Astrocyte (in vitro differentiated cells and primary cell): Measurements from ENCODE around the gene MYO1E. TPM values are rescaled to one million over a fixed set of nuclear protein-coding genes. Genes with fewer than 3 reads are reported as not detected.

ENCODE experiments used
- DNase-seq: peaks from one replicate; pipeline ENCODE4 v3.0.0-alpha.2; 2010; ENCODE audit warnings: low read depth
- FAIRE-seq: peaks from 2 replicates; lab custom pipeline; 2011; peaks lifted over from hg19 to GRCh38; lab: Jason Lieb, UNC
- H2AFZ ChIP-seq: 2 replicates; pipeline ENCODE4 v1.6.0; 2012; ENCODE audit warnings: low read depth, low read length, inconsistent platforms
- H3K27ac ChIP-seq: 2 replicates; pipeline ENCODE4 v1.5.1; 2011; ENCODE audit warnings: low read depth, low read length, inconsistent platforms
- H3K27me3 ChIP-seq: 2 replicates; pipeline ENCODE4 v1.6.0; 2011; ENCODE audit warnings: low read length, inconsistent platforms; ENCODE audit not compliant: insufficient read depth
- H3K36me3 ChIP-seq: 2 replicates; pipeline ENCODE4 v1.5.1; 2011; ENCODE audit warnings: low read length, inconsistent platforms; ENCODE audit not compliant: insufficient read depth
- H3K4me1 ChIP-seq: 2 replicates; pipeline ENCODE4 v1.5.1; 2011; ENCODE audit warnings: low read length, inconsistent platforms; ENCODE audit not compliant: insufficient read depth
- H3K4me2 ChIP-seq: 2 replicates; pipeline ENCODE4 v1.6.0; 2012; ENCODE audit warnings: low read length, inconsistent platforms
- H3K4me3 ChIP-seq: 2 replicates; pipeline ENCODE4 v1.5.1; 2011; ENCODE audit warnings: low read depth, mild to moderate bottlenecking, low read length, inconsistent platforms; ENCODE audit not compliant: insufficient read depth
- H3K79me2 ChIP-seq: 2 replicates; pipeline ENCODE4 v1.6.0; 2012; ENCODE audit warnings: mild to moderate bottlenecking, low read length, inconsistent platforms; ENCODE audit not compliant: insufficient read depth
- H3K9ac ChIP-seq: 2 replicates; pipeline ENCODE4 v1.6.0; 2012; ENCODE audit warnings: mild to moderate bottlenecking, low read length, inconsistent platforms
- H3K9me3 ChIP-seq: 2 replicates; pipeline ENCODE4 v1.5.1; 2012; ENCODE audit warnings: low read depth, mild to moderate bottlenecking, low read length, inconsistent platforms; ENCODE audit not compliant: insufficient read depth
- H4K20me1 ChIP-seq: 2 replicates; pipeline ENCODE4 v1.6.0; 2012; ENCODE audit warnings: low read length, inconsistent platforms; ENCODE audit not compliant: insufficient read depth
- H3K27ac Mint-ChIP-seq: one replicate; pipeline ENCODE4 v1.8.0; 2021; ENCODE audit warnings: mild to moderate bottlenecking, mixed read lengths; ENCODE audit not compliant: unreplicated experiment
- H3K27me3 Mint-ChIP-seq: one replicate; pipeline ENCODE4 v1.8.0; 2021; ENCODE audit warnings: low read depth, mixed read lengths; ENCODE audit not compliant: unreplicated experiment
- H3K36me3 Mint-ChIP-seq: one replicate; pipeline ENCODE4 v1.8.0; 2021; ENCODE audit warnings: low read depth, mixed read lengths; ENCODE audit not compliant: unreplicated experiment
- H3K4me1 Mint-ChIP-seq: one replicate; pipeline ENCODE4 v1.8.0; 2021; ENCODE audit warnings: low read depth, mixed read lengths; ENCODE audit not compliant: unreplicated experiment
- H3K4me3 Mint-ChIP-seq: one replicate; pipeline ENCODE4 v1.8.0; 2021; ENCODE audit warnings: mild to moderate bottlenecking, moderate library complexity, mixed read lengths; ENCODE audit not compliant: unreplicated experiment
- H3K9me3 Mint-ChIP-seq: one replicate; pipeline ENCODE4 v1.8.0; 2021; ENCODE audit warnings: mild to moderate bottlenecking, mixed read lengths; ENCODE audit not compliant: unreplicated experiment
- EZH2 ChIP-seq: IDR thresholded peaks from 2 replicates; pipeline ENCODE4 v1.6.1; 2012; ENCODE audit warnings: mild to moderate bottlenecking, low read length, inconsistent platforms; ENCODE audit not compliant: insufficient read depth
- total RNA-seq: library from RNA; stranded (reverse); gene quantifications from 2 replicates; pipeline ENCODE4 v1.2.1, GENCODE V29; 2021
- TF ChIP-seq, protein P1 (sequence below): IDR thresholded peaks from 2 replicates; pipeline ENCODE4 v1.5.1; 2011; ENCODE audit warnings: low read depth, mild to moderate bottlenecking, inconsistent platforms, low read length, moderate library complexity; ENCODE audit not compliant: insufficient read depth

MYO1E gene
- total RNA-seq, 1 donor from 2014 or later, result 227 TPM

DNA sequence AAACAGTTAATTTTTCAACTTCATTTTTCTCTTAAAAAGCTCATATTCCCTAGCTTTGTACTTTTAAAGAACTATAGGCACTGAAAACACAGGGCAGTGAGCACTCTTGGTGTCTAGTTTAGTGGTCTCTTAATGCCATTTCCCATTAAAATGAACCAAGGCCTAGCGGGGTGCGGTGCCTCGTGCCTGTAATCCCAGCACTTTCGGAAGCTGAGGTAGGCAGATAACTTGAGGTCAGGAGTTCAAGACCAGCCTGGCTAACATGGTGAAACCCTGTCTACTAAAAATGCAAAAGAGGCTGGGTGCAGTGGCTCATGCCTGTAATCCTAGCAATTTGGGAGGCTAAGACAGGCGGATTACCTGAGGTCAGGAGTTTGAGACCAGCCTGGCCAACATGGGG lies 120.5 kb downstream of the MYO1E start:
- H3K4me1 Mint-ChIP-seq, result peaks cover 3% of the 10 kb centered on the region
- Histone ChIP-seq H3K4me3 (no peak overlapping the region), H3K27me3 (no peaks in the 10 kb centered on the region), H4K20me1 (peaks cover 14% of the 10 kb centered on the region), H3K79me2 (no peaks in the 10 kb centered on the region), H3K27ac (no peak overlapping the region), H3K4me1 (no peaks in the 10 kb centered on the region), H3K9ac (no peak overlapping the region), H3K9me3 (no peaks in the 10 kb centered on the region), H3K36me3 (peaks cover 18% of the 10 kb centered on the region), H2AFZ (no peak overlapping the region), H3K4me2 (no peak overlapping the region)
- no peak overlapping the region for H3K27ac Mint-ChIP-seq
- DNase-seq, result no peak
- no peak for FAIRE-seq
- H3K9me3 Mint-ChIP-seq, result no peaks in the 10 kb centered on the region
- no peaks in the 10 kb centered on the region for H3K27me3 Mint-ChIP-seq
- TF ChIP-seq, protein P1, sequence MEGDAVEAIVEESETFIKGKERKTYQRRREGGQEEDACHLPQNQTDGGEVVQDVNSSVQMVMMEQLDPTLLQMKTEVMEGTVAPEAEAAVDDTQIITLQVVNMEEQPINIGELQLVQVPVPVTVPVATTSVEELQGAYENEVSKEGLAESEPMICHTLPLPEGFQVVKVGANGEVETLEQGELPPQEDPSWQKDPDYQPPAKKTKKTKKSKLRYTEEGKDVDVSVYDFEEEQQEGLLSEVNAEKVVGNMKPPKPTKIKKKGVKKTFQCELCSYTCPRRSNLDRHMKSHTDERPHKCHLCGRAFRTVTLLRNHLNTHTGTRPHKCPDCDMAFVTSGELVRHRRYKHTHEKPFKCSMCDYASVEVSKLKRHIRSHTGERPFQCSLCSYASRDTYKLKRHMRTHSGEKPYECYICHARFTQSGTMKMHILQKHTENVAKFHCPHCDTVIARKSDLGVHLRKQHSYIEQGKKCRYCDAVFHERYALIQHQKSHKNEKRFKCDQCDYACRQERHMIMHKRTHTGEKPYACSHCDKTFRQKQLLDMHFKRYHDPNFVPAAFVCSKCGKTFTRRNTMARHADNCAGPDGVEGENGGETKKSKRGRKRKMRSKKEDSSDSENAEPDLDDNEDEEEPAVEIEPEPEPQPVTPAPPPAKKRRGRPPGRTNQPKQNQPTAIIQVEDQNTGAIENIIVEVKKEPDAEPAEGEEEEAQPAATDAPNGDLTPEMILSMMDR, result no peak
- H3K36me3 Mint-ChIP-seq, result peaks cover 9% of the 10 kb centered on the region
- no peak overlapping the region for H3K4me3 Mint-ChIP-seq

DNA sequence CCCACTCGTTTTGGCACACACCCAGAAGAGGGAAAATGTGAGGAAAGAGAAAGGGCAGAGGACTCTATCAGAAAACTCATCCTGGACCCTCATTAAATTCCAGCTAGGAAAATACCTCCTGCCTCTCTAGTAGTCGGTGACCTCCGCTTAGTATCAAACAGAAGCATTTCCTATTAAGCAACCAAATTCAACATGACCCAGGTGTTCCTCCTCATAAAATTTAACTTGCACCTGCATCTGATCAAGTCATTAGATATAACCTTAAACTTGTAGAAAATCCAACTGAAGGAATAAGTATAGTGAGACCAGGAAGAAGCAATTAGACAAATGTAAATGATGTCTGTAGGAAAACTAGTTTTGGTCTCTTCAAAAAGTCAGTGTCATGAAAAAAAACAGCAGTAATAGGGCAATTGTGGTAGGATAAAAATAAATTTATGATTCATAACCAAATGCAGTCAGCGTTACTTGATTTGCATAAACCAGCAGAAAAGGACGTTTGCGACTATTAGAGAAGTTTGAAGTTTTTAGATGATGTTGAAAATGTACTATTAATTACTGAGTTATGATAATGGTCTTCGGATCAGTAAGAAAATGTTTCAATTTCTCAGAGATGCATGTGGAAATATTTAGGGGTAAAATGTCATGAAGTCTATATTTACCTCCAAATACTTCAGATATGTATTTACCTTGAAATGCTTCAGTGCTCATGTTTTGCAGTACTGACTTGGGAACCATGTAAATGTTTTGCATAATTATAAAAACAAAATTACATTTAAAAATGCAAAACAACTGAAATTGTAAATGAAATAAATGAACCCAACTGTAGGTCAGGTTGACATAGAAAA lies 121.4 kb downstream of the MYO1E start:
- Mint-ChIP-seq H3K36me3 (peaks cover 9% of the 10 kb centered on the region), H3K4me3 (no peak overlapping the region), H3K9me3 (no peaks in the 10 kb centered on the region), H3K4me1 (peaks cover 3% of the 10 kb centered on the region), H3K27ac (no peak overlapping the region), H3K27me3 (no peaks in the 10 kb centered on the region)
- Histone ChIP-seq H3K36me3 (peaks cover 23% of the 10 kb centered on the region), H3K79me2 (peaks cover 4% of the 10 kb centered on the region), H3K4me3 (no peak overlapping the region), H3K27ac (no peak overlapping the region), H2AFZ (no peak overlapping the region), H3K9ac (no peak overlapping the region), H3K27me3 (no peaks in the 10 kb centered on the region), H3K4me2 (no peak overlapping the region), H4K20me1 (peaks cover 20% of the 10 kb centered on the region), H3K4me1 (no peaks in the 10 kb centered on the region), H3K9me3 (no peaks in the 10 kb centered on the region)
- TF ChIP-seq EZH2, result no peak
- TF ChIP-seq, protein P1, result no peak
- DNase-seq (no peak), FAIRE-seq (no peak)

DNA sequence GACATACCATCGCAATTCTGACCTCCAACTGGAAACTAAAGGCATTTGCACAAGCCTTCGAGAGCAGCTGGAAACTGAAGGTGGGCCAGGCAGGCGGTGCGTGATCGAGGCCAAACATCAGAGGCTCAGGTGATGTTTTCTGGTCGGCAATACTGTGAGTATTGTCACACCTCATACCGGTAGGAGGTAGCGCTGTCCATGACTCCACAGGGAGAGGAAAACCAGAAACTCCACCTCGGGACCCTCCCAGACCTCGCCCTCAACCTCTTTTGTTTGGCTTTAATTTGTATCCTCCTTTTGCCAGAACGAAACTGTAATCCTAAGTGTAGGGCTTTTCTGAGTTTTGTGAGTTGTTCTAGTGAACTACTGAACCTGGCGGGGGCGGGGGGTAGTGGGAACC lies 122.4 kb downstream of the MYO1E start:
- Histone ChIP-seq H3K27ac (no peak overlapping the region), H3K36me3 (peaks cover 15% of the 10 kb centered on the region), H3K4me2 (no peak overlapping the region), H3K27me3 (no peaks in the 10 kb centered on the region), H3K9me3 (no peaks in the 10 kb centered on the region), H4K20me1 (peaks cover 20% of the 10 kb centered on the region), H3K4me3 (no peak overlapping the region), H3K79me2 (peaks cover 4% of the 10 kb centered on the region), H2AFZ (no peak overlapping the region), H3K9ac (no peak overlapping the region), H3K4me1 (no peaks in the 10 kb centered on the region)
- TF ChIP-seq, protein P1, result no peak
- no peak for TF ChIP-seq EZH2
- H3K4me1 Mint-ChIP-seq, result peaks cover 3% of the 10 kb centered on the region
- no peak overlapping the region for H3K27ac Mint-ChIP-seq
- no peak for DNase-seq
- peaks cover 9% of the 10 kb centered on the region for H3K36me3 Mint-ChIP-seq
- H3K4me3 Mint-ChIP-seq, result no peak overlapping the region
- no peaks in the 10 kb centered on the region for H3K9me3 Mint-ChIP-seq
- no peak for FAIRE-seq
- no peaks in the 10 kb centered on the region for H3K27me3 Mint-ChIP-seq
